NCI-H82 (cell line): ENCODE results near the gene GAGE12D.
"Not testable (repeated sequence)": the region's sequence is repeated elsewhere in the genome, so short reads cannot be mapped to it uniquely, and the experiment has no call there.

ENCODE experiments used
- DNase-seq: peaks from one replicate; lab custom pipeline; 2025; lab: John Stamatoyannopoulos, UW

GAGE12D gene, protein sequence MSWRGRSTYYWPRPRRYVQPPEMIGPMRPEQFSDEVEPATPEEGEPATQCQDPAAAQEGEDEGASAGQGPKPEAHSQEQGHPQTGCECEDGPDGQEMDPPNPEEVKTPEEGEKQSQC

DNA sequence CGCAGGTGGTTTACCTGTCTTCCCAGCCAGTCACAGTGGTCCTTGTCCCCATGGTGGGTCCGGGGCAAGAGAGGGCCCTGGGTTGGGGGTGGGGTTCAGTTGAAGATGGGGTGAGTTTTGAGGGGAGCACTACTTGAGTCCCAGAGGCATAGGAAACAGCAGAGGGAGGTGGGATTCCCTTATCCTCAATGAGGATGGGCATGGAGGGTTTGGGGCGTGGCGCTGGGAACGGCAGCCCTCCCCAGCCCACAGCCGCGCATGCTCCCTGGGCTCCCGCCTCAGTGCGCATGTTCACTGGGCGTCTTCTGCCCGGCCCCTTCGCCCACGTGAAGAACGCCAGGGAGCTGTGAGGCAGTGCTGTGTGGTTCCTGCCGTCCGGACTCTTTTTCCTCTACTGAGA lies at the start of gene GAGE12D:
TSS of gene GAGE12D (plus strand) at position 301 of the 400 bp plus-strand sequence. CDS start 1,155 bp downstream, outside the sequence.
- not testable (repeated sequence) for DNase-seq

DNA sequence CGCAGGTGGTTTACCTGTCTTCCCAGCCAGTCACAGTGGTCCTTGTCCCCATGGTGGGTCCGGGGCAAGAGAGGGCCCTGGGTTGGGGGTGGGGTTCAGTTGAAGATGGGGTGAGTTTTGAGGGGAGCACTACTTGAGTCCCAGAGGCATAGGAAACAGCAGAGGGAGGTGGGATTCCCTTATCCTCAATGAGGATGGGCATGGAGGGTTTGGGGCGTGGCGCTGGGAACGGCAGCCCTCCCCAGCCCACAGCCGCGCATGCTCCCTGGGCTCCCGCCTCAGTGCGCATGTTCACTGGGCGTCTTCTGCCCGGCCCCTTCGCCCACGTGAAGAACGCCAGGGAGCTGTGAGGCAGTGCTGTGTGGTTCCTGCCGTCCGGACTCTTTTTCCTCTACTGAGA lies 9.7 kb upstream of the GAGE12D start, which contains the start of gene GAGE12C:
TSS of gene GAGE12C (plus strand) at position 301 of the 400 bp plus-strand sequence. CDS start 1,155 bp downstream, outside the sequence.
- not testable (repeated sequence) for DNase-seq

DNA sequence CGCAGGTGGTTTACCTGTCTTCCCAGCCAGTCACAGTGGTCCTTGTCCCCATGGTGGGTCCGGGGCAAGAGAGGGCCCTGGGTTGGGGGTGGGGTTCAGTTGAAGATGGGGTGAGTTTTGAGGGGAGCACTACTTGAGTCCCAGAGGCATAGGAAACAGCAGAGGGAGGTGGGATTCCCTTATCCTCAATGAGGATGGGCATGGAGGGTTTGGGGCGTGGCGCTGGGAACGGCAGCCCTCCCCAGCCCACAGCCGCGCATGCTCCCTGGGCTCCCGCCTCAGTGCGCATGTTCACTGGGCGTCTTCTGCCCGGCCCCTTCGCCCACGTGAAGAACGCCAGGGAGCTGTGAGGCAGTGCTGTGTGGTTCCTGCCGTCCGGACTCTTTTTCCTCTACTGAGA lies 9.5 kb downstream of the GAGE12D start, which contains the start of gene GAGE12E:
TSS of gene GAGE12E (plus strand) at position 301 of the 400 bp plus-strand sequence. CDS start 1,155 bp downstream, outside the sequence.
- DNase-seq: not testable (repeated sequence)

DNA sequence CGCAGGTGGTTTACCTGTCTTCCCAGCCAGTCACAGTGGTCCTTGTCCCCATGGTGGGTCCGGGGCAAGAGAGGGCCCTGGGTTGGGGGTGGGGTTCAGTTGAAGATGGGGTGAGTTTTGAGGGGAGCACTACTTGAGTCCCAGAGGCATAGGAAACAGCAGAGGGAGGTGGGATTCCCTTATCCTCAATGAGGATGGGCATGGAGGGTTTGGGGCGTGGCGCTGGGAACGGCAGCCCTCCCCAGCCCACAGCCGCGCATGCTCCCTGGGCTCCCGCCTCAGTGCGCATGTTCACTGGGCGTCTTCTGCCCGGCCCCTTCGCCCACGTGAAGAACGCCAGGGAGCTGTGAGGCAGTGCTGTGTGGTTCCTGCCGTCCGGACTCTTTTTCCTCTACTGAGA lies 19.0 kb downstream of the GAGE12D start, which contains the start of gene GAGE12F:
TSS of gene GAGE12F (plus strand) at position 301 of the 400 bp plus-strand sequence. CDS start 1,155 bp downstream, outside the sequence.
- not testable (repeated sequence) for DNase-seq

DNA sequence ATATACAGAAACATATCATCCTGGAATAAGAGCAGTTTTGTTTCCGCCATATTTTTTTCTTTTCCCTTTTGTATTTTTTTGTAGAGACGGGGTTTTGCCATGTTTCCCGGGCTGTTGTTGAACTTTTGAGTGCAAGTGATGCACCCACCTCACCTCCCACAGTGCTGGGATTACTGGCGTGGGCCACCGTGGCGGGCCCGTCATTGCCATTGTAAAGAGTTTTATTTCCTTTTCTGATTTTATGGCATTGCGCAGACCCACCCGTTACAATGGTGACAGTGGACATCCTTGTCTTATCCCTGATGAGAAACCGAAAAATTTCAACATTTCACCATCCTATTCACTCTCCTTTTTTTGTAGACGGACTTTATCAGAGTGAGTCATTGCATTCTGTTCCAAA lies 27.2 kb downstream of the GAGE12D start:
- not testable (repeated sequence) for DNase-seq

DNA sequence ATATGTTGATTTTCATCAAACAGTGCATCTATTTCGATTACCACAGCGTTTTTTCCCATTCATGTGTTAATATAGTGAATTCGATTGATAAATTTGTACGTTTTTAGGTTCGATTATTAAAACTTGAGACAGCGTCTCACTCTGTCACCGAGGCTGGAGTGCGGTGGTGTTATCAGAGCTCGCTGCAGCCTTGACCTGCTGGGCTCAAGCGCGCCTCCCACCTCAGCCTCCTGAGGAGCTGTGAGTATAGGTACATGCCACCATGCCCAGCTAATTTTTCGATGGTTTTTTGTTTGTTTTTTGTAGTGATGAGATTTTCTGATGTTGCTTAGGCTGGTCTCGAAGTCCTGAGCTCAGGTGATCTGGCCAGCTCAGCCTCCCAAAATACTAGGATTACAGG lies 27.6 kb downstream of the GAGE12D start:
- DNase-seq: not testable (repeated sequence)

DNA sequence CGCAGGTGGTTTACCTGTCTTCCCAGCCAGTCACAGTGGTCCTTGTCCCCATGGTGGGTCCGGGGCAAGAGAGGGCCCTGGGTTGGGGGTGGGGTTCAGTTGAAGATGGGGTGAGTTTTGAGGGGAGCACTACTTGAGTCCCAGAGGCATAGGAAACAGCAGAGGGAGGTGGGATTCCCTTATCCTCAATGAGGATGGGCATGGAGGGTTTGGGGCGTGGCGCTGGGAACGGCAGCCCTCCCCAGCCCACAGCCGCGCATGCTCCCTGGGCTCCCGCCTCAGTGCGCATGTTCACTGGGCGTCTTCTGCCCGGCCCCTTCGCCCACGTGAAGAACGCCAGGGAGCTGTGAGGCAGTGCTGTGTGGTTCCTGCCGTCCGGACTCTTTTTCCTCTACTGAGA lies 28.6 kb downstream of the GAGE12D start, which contains the start of gene GAGE12G:
TSS of gene GAGE12G (plus strand) at position 301 of the 400 bp plus-strand sequence. CDS start 1,155 bp downstream, outside the sequence.
- not testable (repeated sequence) for DNase-seq

DNA sequence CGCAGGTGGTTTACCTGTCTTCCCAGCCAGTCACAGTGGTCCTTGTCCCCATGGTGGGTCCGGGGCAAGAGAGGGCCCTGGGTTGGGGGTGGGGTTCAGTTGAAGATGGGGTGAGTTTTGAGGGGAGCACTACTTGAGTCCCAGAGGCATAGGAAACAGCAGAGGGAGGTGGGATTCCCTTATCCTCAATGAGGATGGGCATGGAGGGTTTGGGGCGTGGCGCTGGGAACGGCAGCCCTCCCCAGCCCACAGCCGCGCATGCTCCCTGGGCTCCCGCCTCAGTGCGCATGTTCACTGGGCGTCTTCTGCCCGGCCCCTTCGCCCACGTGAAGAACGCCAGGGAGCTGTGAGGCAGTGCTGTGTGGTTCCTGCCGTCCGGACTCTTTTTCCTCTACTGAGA lies 38.1 kb downstream of the GAGE12D start, which contains the start of gene GAGE12H:
TSS of gene GAGE12H (plus strand) at position 301 of the 400 bp plus-strand sequence. CDS start 1,155 bp downstream, outside the sequence.
- DNase-seq: not testable (repeated sequence)

DNA sequence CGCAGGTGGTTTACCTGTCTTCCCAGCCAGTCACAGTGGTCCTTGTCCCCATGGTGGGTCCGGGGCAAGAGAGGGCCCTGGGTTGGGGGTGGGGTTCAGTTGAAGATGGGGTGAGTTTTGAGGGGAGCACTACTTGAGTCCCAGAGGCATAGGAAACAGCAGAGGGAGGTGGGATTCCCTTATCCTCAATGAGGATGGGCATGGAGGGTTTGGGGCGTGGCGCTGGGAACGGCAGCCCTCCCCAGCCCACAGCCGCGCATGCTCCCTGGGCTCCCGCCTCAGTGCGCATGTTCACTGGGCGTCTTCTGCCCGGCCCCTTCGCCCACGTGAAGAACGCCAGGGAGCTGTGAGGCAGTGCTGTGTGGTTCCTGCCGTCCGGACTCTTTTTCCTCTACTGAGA lies 47.7 kb downstream of the GAGE12D start, which contains the start of gene GAGE2A:
TSS of gene GAGE2A (plus strand) at position 301 of the 400 bp plus-strand sequence. CDS start 1,155 bp downstream, outside the sequence.
- DNase-seq: not testable (repeated sequence)

DNA sequence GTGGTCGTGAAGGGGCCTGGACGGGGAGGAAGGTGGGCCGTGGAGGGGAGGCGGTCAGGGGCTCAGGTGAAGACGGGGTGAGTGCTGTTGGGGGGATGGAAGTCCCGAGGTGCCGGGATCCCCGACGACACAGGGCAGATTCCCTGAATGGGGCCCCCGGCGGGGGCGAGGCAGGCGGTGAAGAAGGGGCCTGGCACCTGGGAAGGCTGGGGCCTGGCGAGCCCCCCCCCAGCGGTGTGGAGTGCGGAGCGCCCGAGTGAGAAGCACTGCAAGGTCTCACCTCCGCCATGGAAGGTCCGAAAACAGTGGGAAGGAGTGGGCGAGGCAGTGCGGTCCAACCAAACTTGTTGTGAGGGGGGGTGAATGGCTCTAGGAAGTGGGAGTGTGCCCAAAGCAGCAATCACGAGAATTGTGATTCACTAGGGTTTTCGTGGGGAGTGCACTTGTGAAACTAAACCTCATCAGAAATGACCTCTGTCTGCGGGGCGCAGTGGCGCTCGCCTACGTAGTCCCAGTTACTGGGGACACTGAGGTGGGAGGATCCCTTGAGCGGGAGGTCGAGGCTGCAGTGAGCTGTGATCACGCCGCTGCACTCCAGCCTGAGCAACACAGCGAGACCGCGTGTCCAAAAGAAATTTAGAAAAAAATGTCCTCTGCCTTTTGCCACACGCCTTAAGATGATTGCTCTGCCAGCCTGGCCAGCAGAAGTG lies 48.4 kb downstream of the GAGE12D start:
- DNase-seq: not testable (repeated sequence)

DNA sequence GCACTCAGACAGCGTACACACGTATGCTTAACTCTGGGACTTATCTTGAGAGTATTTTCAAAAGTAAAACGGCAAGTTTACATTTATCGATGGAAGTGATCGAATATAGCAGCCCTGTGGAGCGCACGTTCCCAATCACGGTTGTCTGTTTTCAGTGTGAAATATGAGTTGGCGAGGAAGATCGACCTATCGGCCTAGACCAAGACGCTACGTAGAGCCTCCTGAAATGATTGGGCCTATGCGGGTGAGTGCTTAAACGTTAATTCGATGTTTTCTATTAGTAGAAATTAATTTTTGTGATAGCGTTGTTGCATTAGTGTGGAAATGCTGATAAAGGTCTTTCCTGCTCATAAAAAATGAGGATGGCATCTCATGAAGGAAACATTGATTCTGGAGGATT lies 49.0 kb downstream of the GAGE12D start:
- not testable (repeated sequence) for DNase-seq
